PC-9 (cell line): ENCODE measurements around the gene PRKCA. TPM values are rescaled to one million over a fixed set of nuclear protein-coding genes. Genes with fewer than 3 reads are reported as not detected.

Source experiments
- BruUV-seq: library from RNA; stranded (reverse); fragments of 400-500 nt; replicated peaks from 2 replicates; lab custom pipeline; 2021; lab: Mats Ljungman, UMichigan
- CTCF ChIA-PET: fragments of 300-600 bp; sonication (Branson Sonifier 250); formaldehyde crosslinking; loops from one replicate; lab custom pipeline; 2022; ENCODE audit warnings: antibody characterized with exemption; lab: Charles Lee
- POLR2A ChIA-PET: fragments of 300-600 bp; sonication (Branson Sonifier 250); formaldehyde crosslinking; loops from one replicate; lab custom pipeline; 2022; ENCODE audit warnings: antibody characterized with exemption; ENCODE audit not compliant: unreplicated experiment; lab: Charles Lee
- DNase-seq, 2 experiments: peaks; one replicate each; pipeline versions ENCODE4 v3.0.0 to v3.0.0-alpha.2; 2015 to 2022; ENCODE audit warnings: mixed read lengths in 1 of 2
- H2AFZ ChIP-seq: fragments of 200-600 bp; sonication (generic); 2 replicates; pipeline ENCODE4 v1.8.1; 2017; ENCODE audit warnings: antibody characterized with exemption
- H3F3A ChIP-seq: fragments of 200-600 bp; sonication (generic); 2 replicates; pipeline ENCODE4 v1.8.1; 2017; ENCODE audit warnings: antibody characterized with exemption, mild to moderate bottlenecking, low read depth; ENCODE audit not compliant: insufficient read depth
- H3K27ac ChIP-seq: fragments of 200-600 bp; sonication (generic); 2 replicates; pipeline ENCODE4 v1.6.1; 2016; ENCODE audit warnings: mixed run types
- H3K27me3 ChIP-seq: fragments of 200-600 bp; sonication (generic); 2 replicates; pipeline ENCODE4 v1.6.1; 2016; ENCODE audit warnings: low read depth, mixed run types; ENCODE audit not compliant: insufficient read depth
- H3K36me3 ChIP-seq: fragments of 200-600 bp; sonication (generic); 2 replicates; pipeline ENCODE4 v1.6.1; 2016; ENCODE audit warnings: low read depth, mixed run types
- H3K4me1 ChIP-seq: fragments of 200-600 bp; sonication (generic); replicated peaks from 2 replicates; pipeline ENCODE4 v1.6.1; 2016; ENCODE audit warnings: mixed run types; ENCODE audit not compliant: insufficient read depth
- H3K4me2 ChIP-seq: fragments of 200-600 bp; sonication (generic); 2 replicates; pipeline ENCODE4 v1.6.1; 2017; ENCODE audit warnings: mixed run types
- H3K4me3 ChIP-seq: fragments of 200-600 bp; sonication (generic); 2 replicates; pipeline ENCODE4 v1.6.1; 2016; ENCODE audit warnings: mixed run types
- H3K79me2 ChIP-seq: fragments of 200-600 bp; sonication (generic); 2 replicates; pipeline ENCODE4 v1.6.1; 2017; ENCODE audit warnings: low read depth, mixed run types
- H3K9me2 ChIP-seq: fragments of 200-600 bp; sonication (generic); 2 replicates; pipeline ENCODE4 v1.8.1; 2017; ENCODE audit warnings: mild to moderate bottlenecking; ENCODE audit not compliant: insufficient read depth
- H3K9me3 ChIP-seq: fragments of 200-600 bp; sonication (generic); 2 replicates; pipeline ENCODE4 v1.8.1; 2016; ENCODE audit warnings: low read depth; ENCODE audit not compliant: insufficient read depth
- H4K20me1 ChIP-seq: fragments of 200-600 bp; sonication (generic); 2 replicates; pipeline ENCODE4 v1.8.1; 2017; ENCODE audit not compliant: insufficient read depth
- CTCF ChIP-seq: fragments of 200-600 bp; sonication (generic); conservative IDR thresholded peaks from 2 replicates; pipeline ENCODE4 v1.6.1; 2017; ENCODE audit warnings: mixed run types, antibody characterized with exemption, mild to moderate bottlenecking, moderate library complexity
- EZH2 ChIP-seq: fragments of 200-600 bp; sonication (generic); IDR thresholded peaks from 2 replicates; pipeline ENCODE4 v1.8.0; 2017; ENCODE audit warnings: antibody characterized with exemption, low read depth
- intact Hi-C: fragments of 100-400 bp; cut with micrococcal nuclease; formaldehyde crosslinking; loops from one replicate; pipeline ENCODE4 v1.10.0; 2022; ENCODE audit not compliant: unreplicated experiment
- total RNA-seq: library from RNA; stranded (reverse); gene quantifications from 2 replicates; pipeline ENCODE4 v1.2.3, GENCODE V29; 2021

PRKCA gene
- total RNA-seq, 1 experiment from 2014 or later = 23.1 TPM

- Histone ChIP-seq H3K4me1 (peaks cover 63% of the 10 kb centered on the region), H3K4me3 (no peak overlapping the region), H3K4me2 (peak overlapping the region; percentile 19), H3F3A (peaks cover 41% of the 10 kb centered on the region), H4K20me1 (no peaks in the 10 kb centered on the region), H3K36me3 (no peaks in the 10 kb centered on the region), H3K9me2 (no peaks in the 10 kb centered on the region), H2AFZ (no peak overlapping the region), H3K27me3 (no peaks in the 10 kb centered on the region), H3K9me3 (no peaks in the 10 kb centered on the region), H3K79me2 (0 out of 2 replicates have a peak, but pooled peaks cover 10% of the 10 kb centered on the region), H3K27ac (no peak overlapping the region)
- peak in 1 of 2 experiments; percentile 71 for DNase-seq
- POLR2A ChIA-PET = no interaction called here
- TF ChIP-seq CTCF = no peak
- TF ChIP-seq EZH2 = no peak
- no TSS peak for BruUV-seq
- intact Hi-C loops = no loop called here
- CTCF ChIA-PET = no interaction called here
Observed at GRCh38 chr17:66677201-66677981, 375.0 kb downstream of the PRKCA start.

GRCh38 chr17:66678061-66678460 lies 375.6 kb downstream of the PRKCA start:
- no peak overlapping the region for H3K27ac ChIP-seq
- H3K9me2 ChIP-seq = no peaks in the 10 kb centered on the region
- peaks cover 59% of the 10 kb centered on the region for H3K4me1 ChIP-seq
- no peak overlapping the region for H3K4me2 ChIP-seq
- no peak overlapping the region for H2AFZ ChIP-seq
- no peak for TF ChIP-seq CTCF
- no peak for TF ChIP-seq EZH2
- no peaks in the 10 kb centered on the region for H3K9me3 ChIP-seq
- no peak for DNase-seq
- no peaks in the 10 kb centered on the region for H4K20me1 ChIP-seq
- H3F3A ChIP-seq = peaks cover 35% of the 10 kb centered on the region
- no peaks in the 10 kb centered on the region for H3K27me3 ChIP-seq
- intact Hi-C loops = no loop called here
- no peak overlapping the region for H3K4me3 ChIP-seq
- CTCF ChIA-PET = no interaction called here
- POLR2A ChIA-PET = no interaction called here
- H3K36me3 ChIP-seq = no peaks in the 10 kb centered on the region
- no TSS peak for BruUV-seq
- H3K79me2 ChIP-seq = 0 out of 2 replicates have a peak, but pooled peaks cover 10% of the 10 kb centered on the region

GRCh38 chr17:66678827-66679226 lies 376.4 kb downstream of the PRKCA start:
- intact Hi-C loops = no loop called here
- no peaks in the 10 kb centered on the region for H3K9me3 ChIP-seq
- ChIA-PET POLR2A (no interaction called here), CTCF (interaction anchor here (0.7 kb wide), 1 partner anchor 13 kb away, joined by 3 read pairs; no protein-coding TSS in a partner anchor)
- H3K4me2 ChIP-seq = no peak overlapping the region
- DNase-seq = no peak
- H3K27me3 ChIP-seq = no peaks in the 10 kb centered on the region
- no peak overlapping the region for H3K27ac ChIP-seq
- H3K4me3 ChIP-seq = no peak overlapping the region
- H3F3A ChIP-seq = peaks cover 28% of the 10 kb centered on the region
- H3K79me2 ChIP-seq = 0 out of 2 replicates have a peak, but pooled peaks cover 10% of the 10 kb centered on the region
- no peak overlapping the region for H2AFZ ChIP-seq
- no peaks in the 10 kb centered on the region for H3K36me3 ChIP-seq
- TF ChIP-seq CTCF (no peak), EZH2 (no peak)
- no peaks in the 10 kb centered on the region for H3K9me2 ChIP-seq
- H3K4me1 ChIP-seq = peaks cover 51% of the 10 kb centered on the region
- H4K20me1 ChIP-seq = no peaks in the 10 kb centered on the region
- BruUV-seq = no TSS peak
